ENCODE data around the gene SFR1.
A peak's percentile ranks its signal among the peaks of the same experiment; 100 is the strongest.

SFR1 gene

GRCh38 chr10:104121485-104122224 lies at the start of gene SFR1:
Gene SFR1, plus strand, starts transcription at chr10:104122171. Its CDS starts 13 bp downstream, at chr10:104122184.
- TF ChIP-seq CTCF (IDR thresholded peaks at IDR 0.05; ENCODE audit: poor library complexity, severe bottlenecking): peak; percentile 83
- H3K4me3 ChIP-seq (ENCODE audit: severe bottlenecking): peak within 1 kb of the TSS; percentile 56
- H3K27ac ChIP-seq (ENCODE audit: poor library complexity, severe bottlenecking): peak within 1 kb of the TSS; percentile 99
- H3K9me3 ChIP-seq (ENCODE audit: severe bottlenecking): no peaks in the 10 kb centered on the region
- peaks cover 51% of the 10 kb centered on the region for H3K4me1 ChIP-seq (ENCODE audit: insufficient read depth, poor library complexity, severe bottlenecking)
- H3K36me3 ChIP-seq (ENCODE audit: low read depth): peaks cover 32% of the 10 kb centered on the region
- peak; percentile 98 for DNase-seq (ENCODE audit: low spot score)
- peak; percentile 67 for ATAC-seq (ENCODE audit: low read depth)
- H3K27me3 ChIP-seq (ENCODE audit: insufficient read depth, poor library complexity, severe bottlenecking): no peaks in the 10 kb centered on the region

GRCh38 chr10:104072786-104073185 lies 49.2 kb upstream of the SFR1 start:
- no peak overlapping the region for H3K27ac ChIP-seq (ENCODE audit: poor library complexity, severe bottlenecking)
- peaks cover 100% of the 10 kb centered on the region for H3K36me3 ChIP-seq (ENCODE audit: low read depth)
- no peak for DNase-seq (ENCODE audit: low spot score)
- no peak overlapping the region for H3K4me3 ChIP-seq (ENCODE audit: severe bottlenecking)
- TF ChIP-seq CTCF (IDR thresholded peaks at IDR 0.05; ENCODE audit: poor library complexity, severe bottlenecking): no peak
- ATAC-seq (ENCODE audit: low read depth): no peak
- H3K4me1 ChIP-seq (ENCODE audit: insufficient read depth, poor library complexity, severe bottlenecking): no peaks in the 10 kb centered on the region
- no peaks in the 10 kb centered on the region for H3K9me3 ChIP-seq (ENCODE audit: severe bottlenecking)
- H3K27me3 ChIP-seq (ENCODE audit: insufficient read depth, poor library complexity, severe bottlenecking): no peaks in the 10 kb centered on the region

- Histone ChIP-seq H3K9me3 (ENCODE audit: severe bottlenecking) (no peaks in the 10 kb centered on the region), H3K27ac (ENCODE audit: poor library complexity, severe bottlenecking) (no peak overlapping the region), H3K27me3 (ENCODE audit: insufficient read depth, poor library complexity, severe bottlenecking) (no peaks in the 10 kb centered on the region), H3K4me1 (ENCODE audit: insufficient read depth, poor library complexity, severe bottlenecking) (no peaks in the 10 kb centered on the region), H3K36me3 (ENCODE audit: low read depth) (peaks cover 100% of the 10 kb centered on the region), H3K4me3 (ENCODE audit: severe bottlenecking) (no peak overlapping the region)
- DNase-seq (ENCODE audit: low spot score) (no peak), ATAC-seq (ENCODE audit: low read depth) (no peak)
- TF ChIP-seq CTCF (IDR thresholded peaks at IDR 0.05; ENCODE audit: poor library complexity, severe bottlenecking): no peak
Observed at GRCh38 chr10:104074505-104074904, 47.5 kb upstream of the SFR1 start.

- Histone ChIP-seq H3K4me3 (ENCODE audit: severe bottlenecking) (no peak overlapping the region), H3K9me3 (ENCODE audit: severe bottlenecking) (no peaks in the 10 kb centered on the region), H3K36me3 (ENCODE audit: low read depth) (peaks cover 100% of the 10 kb centered on the region), H3K27me3 (ENCODE audit: insufficient read depth, poor library complexity, severe bottlenecking) (no peaks in the 10 kb centered on the region), H3K27ac (ENCODE audit: poor library complexity, severe bottlenecking) (no peak overlapping the region), H3K4me1 (ENCODE audit: insufficient read depth, poor library complexity, severe bottlenecking) (peaks cover 10% of the 10 kb centered on the region)
- DNase-seq (ENCODE audit: low spot score) (no peak), ATAC-seq (ENCODE audit: low read depth) (no peak)
- no peak for TF ChIP-seq CTCF (IDR thresholded peaks at IDR 0.05; ENCODE audit: poor library complexity, severe bottlenecking)
Observed at GRCh38 chr10:104076743-104077160, 45.2 kb upstream of the SFR1 start.

- Histone ChIP-seq H3K27ac (ENCODE audit: poor library complexity, severe bottlenecking) (no peak overlapping the region), H3K4me3 (ENCODE audit: severe bottlenecking) (no peak overlapping the region)
- DNase-seq (ENCODE audit: low spot score): no peak
Observed at GRCh38 chr10:104077247-104077646, 44.7 kb upstream of the SFR1 start.

More at GRCh38 chr10:104077247-104077646, 44.7 kb upstream of the SFR1 start:
- Histone ChIP-seq H3K4me1 (ENCODE audit: insufficient read depth, poor library complexity, severe bottlenecking) (peaks cover 15% of the 10 kb centered on the region), H3K36me3 (ENCODE audit: low read depth) (peaks cover 100% of the 10 kb centered on the region), H3K9me3 (ENCODE audit: severe bottlenecking) (no peaks in the 10 kb centered on the region), H3K27me3 (ENCODE audit: insufficient read depth, poor library complexity, severe bottlenecking) (no peaks in the 10 kb centered on the region)
- no peak for TF ChIP-seq CTCF (IDR thresholded peaks at IDR 0.05; ENCODE audit: poor library complexity, severe bottlenecking)
- no peak for ATAC-seq (ENCODE audit: low read depth)

Data from RWPE2 (cell line).